Astrocyte (in vitro differentiated cells and primary cell): ENCODE results near the gene PPP1R8.

Experiments
- EZH2 ChIP-seq: IDR thresholded peaks from 2 replicates; pipeline ENCODE4 v1.6.1; 2012; ENCODE audit warnings: mild to moderate bottlenecking, low read length, inconsistent platforms; ENCODE audit not compliant: insufficient read depth
- TF ChIP-seq, protein P1 (sequence below): IDR thresholded peaks from 2 replicates; pipeline ENCODE4 v1.5.1; 2011; ENCODE audit warnings: low read depth, mild to moderate bottlenecking, inconsistent platforms, low read length, moderate library complexity; ENCODE audit not compliant: insufficient read depth

GRCh38 chr1:27821761-27822315 lies 8.7 kb upstream of the PPP1R8 start:
- no peak for TF ChIP-seq EZH2
- TF ChIP-seq, protein P1, sequence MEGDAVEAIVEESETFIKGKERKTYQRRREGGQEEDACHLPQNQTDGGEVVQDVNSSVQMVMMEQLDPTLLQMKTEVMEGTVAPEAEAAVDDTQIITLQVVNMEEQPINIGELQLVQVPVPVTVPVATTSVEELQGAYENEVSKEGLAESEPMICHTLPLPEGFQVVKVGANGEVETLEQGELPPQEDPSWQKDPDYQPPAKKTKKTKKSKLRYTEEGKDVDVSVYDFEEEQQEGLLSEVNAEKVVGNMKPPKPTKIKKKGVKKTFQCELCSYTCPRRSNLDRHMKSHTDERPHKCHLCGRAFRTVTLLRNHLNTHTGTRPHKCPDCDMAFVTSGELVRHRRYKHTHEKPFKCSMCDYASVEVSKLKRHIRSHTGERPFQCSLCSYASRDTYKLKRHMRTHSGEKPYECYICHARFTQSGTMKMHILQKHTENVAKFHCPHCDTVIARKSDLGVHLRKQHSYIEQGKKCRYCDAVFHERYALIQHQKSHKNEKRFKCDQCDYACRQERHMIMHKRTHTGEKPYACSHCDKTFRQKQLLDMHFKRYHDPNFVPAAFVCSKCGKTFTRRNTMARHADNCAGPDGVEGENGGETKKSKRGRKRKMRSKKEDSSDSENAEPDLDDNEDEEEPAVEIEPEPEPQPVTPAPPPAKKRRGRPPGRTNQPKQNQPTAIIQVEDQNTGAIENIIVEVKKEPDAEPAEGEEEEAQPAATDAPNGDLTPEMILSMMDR = no peak
